ENCODE measurements around the gene KPTN. TPM values are rescaled to one million over a fixed set of nuclear protein-coding genes. Genes with fewer than 3 reads are reported as not detected.
"Not testable (repeated sequence)": the region's sequence is repeated elsewhere in the genome, so short reads cannot be mapped to it uniquely, and the experiment has no call there.

KPTN gene
- total RNA-seq, 2 experiments from 2014 or later: 9.7 to 10.5 TPM

GRCh38 chr19:47490847-47491246 is 6.8 kb upstream of the KPTN start:
- Mint-ChIP-seq H3K27ac (no peak overlapping the region), H3K36me3 (ENCODE audit: low read depth) (peaks cover 10% of the 10 kb centered on the region), H3K4me1 (peaks cover 13% of the 10 kb centered on the region), H3K9me3 (ENCODE audit: low read depth) (no peaks in the 10 kb centered on the region), H3K27me3 (no peaks in the 10 kb centered on the region), H3K4me3 (no peak overlapping the region)
- ChIA-PET CTCF (interaction anchor here (0.6 to 1.6 kb wide), 4 partner anchors 54 to 477 kb away, joined by 3 to 6 read pairs (median 4); no protein-coding TSS in a partner anchor), POLR2A (no interaction called here)
- no peak for DNase-seq
- intact Hi-C loops (cut with DNase I, micrococcal nuclease): no loop called here
- no peak for ATAC-seq

DNA sequence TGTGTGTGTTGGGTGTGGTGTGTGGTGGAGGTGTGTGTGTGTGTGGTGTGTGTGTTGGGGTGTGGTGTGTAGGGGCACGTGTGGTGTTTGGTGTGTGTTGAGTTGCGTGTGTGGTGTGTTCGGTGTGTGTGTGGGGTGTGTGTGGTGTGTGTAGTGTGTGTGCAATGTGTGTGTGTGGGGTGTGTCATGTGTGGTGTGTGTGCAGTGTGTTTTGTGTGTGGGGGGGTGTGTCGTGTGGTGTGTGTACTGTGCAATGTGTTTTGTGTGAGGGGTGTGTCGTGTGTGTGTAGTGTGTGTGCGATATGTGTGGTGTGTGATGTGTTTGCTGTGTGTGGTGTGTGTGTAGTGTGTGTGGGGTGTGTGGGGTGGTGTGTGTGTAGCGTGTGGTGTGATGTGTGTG is 6.0 kb upstream of the KPTN start:
- no peaks in the 10 kb centered on the region for H3K9me3 Mint-ChIP-seq (ENCODE audit: low read depth)
- H3K4me3 Mint-ChIP-seq: no peak overlapping the region
- no peak overlapping the region for H3K27ac Mint-ChIP-seq
- peaks cover 17% of the 10 kb centered on the region for H3K36me3 Mint-ChIP-seq (ENCODE audit: low read depth)
- POLR2A ChIA-PET: no interaction called here
- intact Hi-C loops (cut with DNase I, micrococcal nuclease): no loop called here
- H3K27me3 Mint-ChIP-seq: no peaks in the 10 kb centered on the region
- peaks cover 20% of the 10 kb centered on the region for H3K4me1 Mint-ChIP-seq
- CTCF ChIA-PET: interaction anchor here (0.6 kb wide), 1 partner anchor 477 kb away, joined by 3 read pairs; no protein-coding TSS in a partner anchor
- DNase-seq (no peak), ATAC-seq (no peak)

GRCh38 chr19:47489072-47489914 is 5.3 kb upstream of the KPTN start:
- POLR2A ChIA-PET: interaction anchor here (0.6 to 1.0 kb wide), 2 partner anchors 10 to 691 kb away, joined by 3 read pairs; no protein-coding TSS in a partner anchor

GRCh38 chr19:47487551-47488515 is 3.8 kb upstream of the KPTN start:
- Mint-ChIP-seq H3K4me1 (peaks cover 27% of the 10 kb centered on the region), H3K27me3 (no peaks in the 10 kb centered on the region), H3K9me3 (ENCODE audit: low read depth) (no peaks in the 10 kb centered on the region), H3K4me3 (no peak overlapping the region), H3K27ac (no peak overlapping the region), H3K36me3 (ENCODE audit: low read depth) (peaks cover 19% of the 10 kb centered on the region)
- intact Hi-C loops (cut with DNase I, micrococcal nuclease): loop anchor here in 1 of 2 experiments (10.0 kb wide), 1 partner anchor 1603 kb away; the partner anchor contains the start of gene IRF2BP1
- CTCF ChIA-PET: interaction anchor here (1.0 kb wide), 1 partner anchor 51 kb away, joined by 3 read pairs; no protein-coding TSS in a partner anchor
- no peak for ATAC-seq
- no peak for DNase-seq
- POLR2A ChIA-PET: interaction anchor here (1.0 kb wide), 1 partner anchor 11 kb away, joined by 3 read pairs; no protein-coding TSS in a partner anchor

More at GRCh38 chr19:47489072-47489914, 5.3 kb upstream of the KPTN start:
- DNase-seq: no peak
- H3K4me3 Mint-ChIP-seq: no peak overlapping the region
- peaks cover 19% of the 10 kb centered on the region for H3K36me3 Mint-ChIP-seq (ENCODE audit: low read depth)
- H3K9me3 Mint-ChIP-seq (ENCODE audit: low read depth): no peaks in the 10 kb centered on the region
- no peak overlapping the region for H3K27ac Mint-ChIP-seq
- CTCF ChIA-PET: interaction anchor here (0.6 to 1.0 kb wide), 2 partner anchors 52 to 222 kb away, joined by 3 to 5 read pairs; no protein-coding TSS in a partner anchor
- intact Hi-C loops (cut with DNase I, micrococcal nuclease): loop anchor here in 1 of 2 experiments (10.0 kb wide), 1 partner anchor 1604 kb away; the partner anchor contains the start of gene IRF2BP1
- no peak for ATAC-seq
- H3K27me3 Mint-ChIP-seq: no peaks in the 10 kb centered on the region
- H3K4me1 Mint-ChIP-seq: peaks cover 22% of the 10 kb centered on the region

DNA sequence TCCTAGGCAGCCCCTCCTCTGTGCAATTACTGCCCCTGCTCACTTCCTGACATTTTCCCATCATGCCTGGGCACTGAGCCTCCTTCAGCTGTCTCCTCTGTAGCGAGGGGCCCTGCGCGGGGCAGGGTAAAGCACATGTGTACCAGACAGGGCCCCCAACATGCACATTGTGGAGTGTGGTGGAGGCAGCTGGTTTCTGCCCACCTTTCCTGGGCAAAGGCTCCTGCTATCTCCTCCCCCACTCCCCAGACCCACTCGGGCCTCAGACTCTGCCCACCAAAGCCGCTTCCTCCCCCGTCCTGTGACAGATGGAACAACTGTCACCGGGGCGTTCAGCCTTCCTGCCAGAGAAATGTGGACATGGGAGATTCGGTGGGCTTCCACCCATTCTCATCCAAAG is 2.9 kb upstream of the KPTN start:
- H3K27me3 Mint-ChIP-seq: no peaks in the 10 kb centered on the region
- peaks cover 17% of the 10 kb centered on the region for H3K36me3 Mint-ChIP-seq (ENCODE audit: low read depth)
- ChIA-PET POLR2A (no interaction called here), CTCF (no interaction called here)
- H3K4me3 Mint-ChIP-seq: no peak overlapping the region
- H3K27ac Mint-ChIP-seq: peak overlapping the region; percentile 45
- intact Hi-C loops (cut with DNase I, micrococcal nuclease): loop anchor here in 1 of 2 experiments (10.0 kb wide), 1 partner anchor 1602 kb away; the partner anchor contains the start of gene IRF2BP1
- DNase-seq (no peak), ATAC-seq (no peak)
- H3K9me3 Mint-ChIP-seq (ENCODE audit: low read depth): no peaks in the 10 kb centered on the region
- peaks cover 27% of the 10 kb centered on the region for H3K4me1 Mint-ChIP-seq

DNA sequence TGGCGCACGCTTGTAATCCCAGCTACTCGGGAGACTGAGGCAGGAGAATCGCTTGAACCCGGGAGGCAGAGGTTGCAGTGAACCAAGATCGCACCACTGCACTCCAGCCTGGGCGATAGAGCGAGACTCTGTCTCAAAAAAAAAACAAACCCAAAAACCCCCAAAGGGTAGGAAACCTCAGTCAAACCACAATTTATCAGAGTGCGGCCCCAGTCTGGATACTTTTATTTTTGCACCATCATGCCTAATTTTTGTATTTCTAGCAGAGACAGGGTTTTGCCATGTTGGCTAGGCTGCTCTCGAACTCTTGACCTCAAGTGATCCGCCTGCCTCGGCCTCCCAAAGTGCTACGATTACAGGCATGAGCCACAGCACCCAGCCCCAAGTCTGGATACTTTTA is 2.2 kb upstream of the KPTN start:
- H3K4me3 Mint-ChIP-seq; H3K27me3 Mint-ChIP-seq; DNase-seq; POLR2A ChIA-PET; H3K9me3 Mint-ChIP-seq (ENCODE audit: low read depth); ATAC-seq; H3K27ac Mint-ChIP-seq: not testable (repeated sequence)
- intact Hi-C loops (cut with DNase I, micrococcal nuclease): loop anchor here in 1 of 2 experiments (10.0 kb wide), 1 partner anchor 1601 kb away; the partner anchor contains the start of gene IRF2BP1
- Mint-ChIP-seq H3K4me1 (peaks cover 27% of the 10 kb centered on the region), H3K36me3 (ENCODE audit: low read depth) (peaks cover 17% of the 10 kb centered on the region)
- CTCF ChIA-PET: interaction anchor here (0.6 to 3.1 kb wide), 3 partner anchors 29 to 302 kb away, joined by 3 to 14 read pairs (median 3); partner anchors contain the start of gene NAPA

DNA sequence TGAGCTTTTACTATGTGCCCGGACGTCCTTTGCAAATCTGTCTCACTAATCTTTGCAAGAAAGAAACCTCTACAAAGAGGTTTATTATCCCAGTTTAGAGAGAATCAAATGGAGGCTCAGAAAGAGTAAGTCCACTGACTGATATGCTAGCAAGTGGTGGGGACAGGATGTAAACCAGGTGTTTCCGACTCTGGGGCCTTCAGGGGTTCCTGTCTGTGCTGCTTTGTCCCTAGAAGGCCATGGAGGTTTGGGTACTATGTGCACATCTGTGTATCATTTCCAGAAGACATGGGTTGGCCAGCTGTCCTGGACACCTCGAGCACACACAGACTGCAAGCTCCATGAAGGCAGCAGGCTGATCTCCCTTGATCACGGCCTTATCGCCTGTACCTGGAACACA is 1.2 kb upstream of the KPTN start:
- CTCF ChIA-PET: interaction anchor here (0.7 to 3.2 kb wide), 6 partner anchors 10 to 57 kb away, joined by 3 to 14 read pairs (median 12); partner anchors contain the start of gene NAPA
- intact Hi-C loops (cut with DNase I, micrococcal nuclease): loop anchor here (2.0 to 10.0 kb wide), 4 partner anchors 56 to 1600 kb away; partner anchors contain the start of genes DHX34 (in 1 of the 2), IRF2BP1 (in 1 of the 2) and ZC3H4 (in 1 of the 2)
- H3K9me3 Mint-ChIP-seq (ENCODE audit: low read depth): no peaks in the 10 kb centered on the region
- H3K27me3 Mint-ChIP-seq: no peaks in the 10 kb centered on the region
- H3K27ac Mint-ChIP-seq: peak overlapping the region; percentile 98
- H3K36me3 Mint-ChIP-seq (ENCODE audit: low read depth): peaks cover 18% of the 10 kb centered on the region
- POLR2A ChIA-PET: interaction anchor here (1.1 kb wide), 1 partner anchor 24 kb away, joined by 3 read pairs; no protein-coding TSS in a partner anchor
- ATAC-seq (no peak), DNase-seq (peak; percentile 37)
- peak overlapping the region; percentile 92 for H3K4me3 Mint-ChIP-seq
- peaks cover 27% of the 10 kb centered on the region for H3K4me1 Mint-ChIP-seq

- no peak overlapping the region for H3K27ac Mint-ChIP-seq
- H3K4me3 Mint-ChIP-seq: peak overlapping the region; percentile 92
- peaks cover 15% of the 10 kb centered on the region for H3K36me3 Mint-ChIP-seq (ENCODE audit: low read depth)
- H3K4me1 Mint-ChIP-seq: peaks cover 27% of the 10 kb centered on the region
- ATAC-seq (no peak), DNase-seq (no peak)
- no peaks in the 10 kb centered on the region for H3K27me3 Mint-ChIP-seq
- CTCF ChIA-PET: interaction anchor here (0.7 to 3.2 kb wide), 14 partner anchors 9 to 1178 kb away, joined by 3 to 14 read pairs (median 5); partner anchors contain the start of genes DHX34 and NAPA
- H3K9me3 Mint-ChIP-seq (ENCODE audit: low read depth): no peaks in the 10 kb centered on the region
- intact Hi-C loops (cut with DNase I, micrococcal nuclease): loop anchor here (1.0 to 10.0 kb wide), 5 partner anchors 11 to 1598 kb away; partner anchors contain the start of genes ARHGAP35 (in 1 of the 2) and IRF2BP1 (in 1 of the 2)
- POLR2A ChIA-PET: interaction anchor here (0.6 to 1.6 kb wide), 2 partner anchors 117 to 277 kb away, joined by 4 to 9 read pairs; no protein-coding TSS in a partner anchor
Observed at GRCh38 chr19:47483200-47483599, 819 bp downstream of the KPTN start.

DNA sequence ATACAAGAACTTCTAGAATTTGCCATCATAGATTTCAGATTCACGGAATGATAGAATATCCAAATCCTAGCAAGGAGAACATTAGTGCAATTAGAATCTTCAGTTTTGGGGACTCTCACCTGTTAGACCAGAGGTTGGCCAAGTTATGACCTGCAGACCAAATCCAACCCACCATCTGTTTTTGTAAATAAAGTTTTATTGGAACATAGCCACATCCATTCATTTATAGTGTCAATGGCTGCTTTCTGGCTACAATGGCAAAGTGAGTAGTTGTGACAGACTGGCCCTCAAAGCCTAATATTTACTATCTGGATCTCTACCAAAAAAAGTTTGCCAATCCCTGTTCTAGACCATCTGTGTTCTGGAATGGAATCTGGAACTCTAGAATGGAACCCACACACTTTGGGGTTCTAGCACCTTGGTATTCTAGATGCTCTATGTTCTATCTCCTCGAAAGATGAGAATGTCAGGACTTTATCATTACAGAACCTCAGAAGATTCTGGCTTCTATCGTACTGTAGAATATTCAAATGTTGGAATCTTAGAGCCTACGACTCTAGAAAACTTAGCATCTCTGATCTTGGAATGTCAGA is 2.5 kb downstream of the KPTN start:
- Mint-ChIP-seq H3K27ac (no peak overlapping the region), H3K4me1 (peaks cover 17% of the 10 kb centered on the region), H3K27me3 (no peaks in the 10 kb centered on the region), H3K4me3 (no peak overlapping the region), H3K9me3 (ENCODE audit: low read depth) (no peaks in the 10 kb centered on the region), H3K36me3 (ENCODE audit: low read depth) (peaks cover 11% of the 10 kb centered on the region)
- ATAC-seq: no peak
- POLR2A ChIA-PET: no interaction called here
- intact Hi-C loops (cut with DNase I, micrococcal nuclease): loop anchor here (5.0 to 10.0 kb wide), 4 partner anchors 34 to 1597 kb away; partner anchors contain the start of genes ARHGAP35 (in 1 of the 2) and IRF2BP1 (in 1 of the 2)
- CTCF ChIA-PET: interaction anchor here (0.8 kb wide), 1 partner anchor 26 kb away, joined by 5 read pairs; no protein-coding TSS in a partner anchor
- no peak for DNase-seq

GRCh38 chr19:47480658-47481057 is 3.4 kb downstream of the KPTN start:
- no peaks in the 10 kb centered on the region for H3K9me3 Mint-ChIP-seq (ENCODE audit: low read depth)
- intact Hi-C loops (cut with DNase I, micrococcal nuclease): loop anchor here (5.0 to 10.0 kb wide), 4 partner anchors 33 to 1596 kb away; partner anchors contain the start of genes ARHGAP35 (in 1 of the 2) and IRF2BP1 (in 1 of the 2)
- CTCF ChIA-PET: interaction anchor here (0.8 kb wide), 1 partner anchor 27 kb away, joined by 5 read pairs; no protein-coding TSS in a partner anchor

More at GRCh38 chr19:47480658-47481057, 3.4 kb downstream of the KPTN start:
- POLR2A ChIA-PET: no interaction called here
- no peak for ATAC-seq
- Mint-ChIP-seq H3K4me3 (no peak overlapping the region), H3K27me3 (no peaks in the 10 kb centered on the region), H3K27ac (no peak overlapping the region), H3K36me3 (ENCODE audit: low read depth) (peaks cover 8% of the 10 kb centered on the region), H3K4me1 (peaks cover 14% of the 10 kb centered on the region)
- DNase-seq: no peak

Measured in activated CD4-positive, alpha-beta T cell treated with anti-CD3 and anti-CD28 coated beads for 36 hours (primary cell).